ENCODE data around the gene POLRMT. TPM values are rescaled to one million over a fixed set of nuclear protein-coding genes. Genes with fewer than 3 reads are reported as not detected.

Gene POLRMT
- total RNA-seq, 4 donors from 2014 or later: 37.8 to 61.1 (median 46.9) TPM

GRCh38 chr19:663682-664117, 30.4 kb upstream of the POLRMT start:
- no peak for DNase-seq (ENCODE audit: low spot score in 2 of 2)
- H3K4me3 ChIP-seq (ENCODE audit: low read depth, poor library complexity, severe bottlenecking): no peak overlapping the region
- no peak for TF ChIP-seq CTCF (IDR thresholded peaks at IDR 0.05)
- no peak for TF ChIP-seq POLR2A (IDR thresholded peaks at IDR 0.05)
- WGBS, 2 donors: 31 to 56% methylated on average over 11 to 18 of the region's 18 CpGs
- intact Hi-C loops (cut with DNase I; ENCODE audit: low total_unique reads): loop anchor here (2.0 to 5.0 kb wide), 2 partner anchors 71 to 91 kb away; partner anchors contain the start of gene BSG

- peak; percentile 92 to 98 for DNase-seq (ENCODE audit: low spot score in 2 of 2)
- TF ChIP-seq POLR2A (IDR thresholded peaks at IDR 0.05): no peak
- no peak for TF ChIP-seq CTCF (IDR thresholded peaks at IDR 0.05)
- intact Hi-C loops (cut with DNase I; ENCODE audit: low total_unique reads): loop anchor here (5.0 kb wide), 1 partner anchor 91 kb away; the partner anchor contains the start of gene BSG
- peak within 1 kb of the TSS; percentile 97 for H3K4me3 ChIP-seq (ENCODE audit: low read depth, poor library complexity, severe bottlenecking)
- WGBS, 2 donors: 1 to 3% methylated on average over 37 to 41 of the region's 97 CpGs
These were observed 29.8 kb upstream of the POLRMT start, which contains the start of gene RNF126 for GRCh38 chr19:662962-663681. RNF126 (minus strand) TSS chr19:663214; CDS start chr19:663121, 93 bp downstream.

GRCh38 chr19:662207-662961, 29.0 kb upstream of the POLRMT start:
- H3K4me3 ChIP-seq (ENCODE audit: low read depth, poor library complexity, severe bottlenecking): peak overlapping the region; percentile 97
- TF ChIP-seq POLR2A (IDR thresholded peaks at IDR 0.05): no peak
- no peak for TF ChIP-seq CTCF (IDR thresholded peaks at IDR 0.05)
- WGBS, 2 donors: 0 to 1% methylated on average over 28 to 51 of the region's 81 CpGs
- DNase-seq (ENCODE audit: low spot score in 2 of 2): no peak
- intact Hi-C loops (cut with DNase I; ENCODE audit: low total_unique reads): loop anchor here (5.0 kb wide), 1 partner anchor 90 kb away; the partner anchor contains the start of gene BSG

- 5 to 6% methylated on average over 31 of the region's 31 CpGs for WGBS, 2 donors
- intact Hi-C loops (cut with DNase I; ENCODE audit: low total_unique reads): loop anchor here (5.0 kb wide), 1 partner anchor 89 kb away; the partner anchor contains the start of gene BSG
- no peak for TF ChIP-seq CTCF (IDR thresholded peaks at IDR 0.05)
- no peak for TF ChIP-seq POLR2A (IDR thresholded peaks at IDR 0.05)
- H3K4me3 ChIP-seq (ENCODE audit: low read depth, poor library complexity, severe bottlenecking): peak overlapping the region; percentile 97
- no peak for DNase-seq (ENCODE audit: low spot score in 2 of 2)
These were observed 28.3 kb upstream of the POLRMT start for GRCh38 chr19:661427-662196.

GRCh38 chr19:660793-661426, 27.6 kb upstream of the POLRMT start:
- WGBS, 2 donors: 15 to 19% methylated on average over 15 to 19 of the region's 20 CpGs
- H3K4me3 ChIP-seq (ENCODE audit: low read depth, poor library complexity, severe bottlenecking): no peak overlapping the region
- TF ChIP-seq POLR2A (IDR thresholded peaks at IDR 0.05) (no peak), CTCF (IDR thresholded peaks at IDR 0.05) (peak in 1 of 3 donors; percentile 32)
- DNase-seq (ENCODE audit: low spot score in 2 of 2): no peak
- intact Hi-C loops (cut with DNase I; ENCODE audit: low total_unique reads): loop anchor here (5.0 kb wide), 1 partner anchor 89 kb away; the partner anchor contains the start of gene BSG
